Measurements from ENCODE around the gene GPR27.

DNA sequence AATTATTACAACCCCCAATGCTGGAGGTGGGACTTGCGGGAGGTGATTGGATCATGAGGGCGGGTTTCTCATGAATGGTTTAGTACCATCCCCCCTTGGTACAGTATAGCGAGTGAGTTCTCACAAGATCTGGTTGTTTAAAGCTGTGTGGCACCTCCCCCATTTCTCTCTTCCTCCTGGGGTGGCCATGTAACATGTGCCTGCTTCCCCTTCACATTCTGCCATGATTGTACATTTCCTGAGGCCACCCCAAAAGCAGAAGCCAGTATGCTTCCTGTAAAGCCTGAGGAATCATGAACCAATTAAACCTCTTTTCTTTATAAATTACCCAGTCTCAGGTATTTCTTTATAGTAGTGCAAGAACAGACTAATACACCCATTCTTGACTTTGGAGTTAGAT lies 51.5 kb downstream of the GPR27 start:
- TF ChIP-seq POLR2A (IDR thresholded peaks at IDR 0.05): no peak
- TF ChIP-seq EP300 (IDR thresholded peaks at IDR 0.05; ENCODE audit: low read depth): no peak
